CD4-positive, CD25-positive, alpha-beta regulatory T cell (primary cell): ENCODE data around the gene NOTCH3. TPM values are rescaled to one million over a fixed set of nuclear protein-coding genes. Genes with fewer than 3 reads are reported as not detected.

Source experiments
- ATAC-seq, 2 donors: fragments of 150-1000 bp; cut with Tn5 transposase; one replicate each; pipeline ENCODE4 v1.10.0; 2021; ENCODE audit warnings: low read depth in 2 of 2, moderate number of reproducible peaks in 2 of 2, moderate library complexity in 1 of 2
- DNase-seq, 3 donors: peaks; one replicate each; pipeline versions ENCODE4 v3.0.0 to v3.0.0-alpha.2; 2012 to 2022; ENCODE audit warnings: mixed read lengths in 1 of 3
- H3K27ac ChIP-seq: one replicate; pipeline ENCODE4 v1.7.0; 2013; ENCODE audit warnings: mild to moderate bottlenecking, low read length; ENCODE audit not compliant: insufficient read depth, poor library complexity, severe bottlenecking
- H3K27me3 ChIP-seq: one replicate; pipeline ENCODE4 v1.7.0; 2013; ENCODE audit warnings: low read length; ENCODE audit not compliant: control insufficient read depth, insufficient read depth
- H3K36me3 ChIP-seq: one replicate; pipeline ENCODE4 v1.7.0; 2013; ENCODE audit warnings: mild to moderate bottlenecking, low read length, moderate library complexity; ENCODE audit not compliant: control insufficient read depth, insufficient read depth
- H3K4me1 ChIP-seq: 2 replicates; pipeline ENCODE4 v1.7.0; 2013; ENCODE audit warnings: mild to moderate bottlenecking, low read length; ENCODE audit not compliant: insufficient read depth, control insufficient read depth, poor library complexity, severe bottlenecking
- H3K4me3 ChIP-seq: one replicate; pipeline ENCODE4 v1.7.0; 2013; ENCODE audit warnings: low read depth, mild to moderate bottlenecking, low read length, moderate library complexity
- H3K9me3 ChIP-seq, 2 experiments: 1 replicate in 1 of 2; 2 replicates in 1 of 2; pipeline ENCODE4 v1.7.0; 2013; ENCODE audit warnings: low read length in 2 of 2, mild to moderate bottlenecking in 1 of 2, moderate library complexity in 1 of 2; ENCODE audit not compliant: control insufficient read depth in 2 of 2
- H3K27ac Mint-ChIP-seq, 3 donors: one replicate each; pipeline ENCODE4 v1.8.0; 2020 to 2022; ENCODE audit warnings: mild to moderate bottlenecking in 3 of 3, mixed read lengths in 3 of 3, moderate library complexity in 2 of 3
- H3K27me3 Mint-ChIP-seq: one replicate; pipeline ENCODE4 v1.8.0; 2022; ENCODE audit warnings: mild to moderate bottlenecking, mixed read lengths
- H3K36me3 Mint-ChIP-seq: one replicate; pipeline ENCODE4 v1.8.0; 2020; ENCODE audit warnings: mixed read lengths
- H3K4me1 Mint-ChIP-seq, 4 donors: one replicate each; pipeline ENCODE4 v1.8.0; 2020 to 2022; ENCODE audit warnings: mixed read lengths in 4 of 4, mild to moderate bottlenecking in 1 of 4
- H3K4me3 Mint-ChIP-seq, 4 donors: one replicate each; pipeline ENCODE4 v1.8.0; 2020 to 2022; ENCODE audit warnings: mild to moderate bottlenecking in 4 of 4, mixed read lengths in 4 of 4, moderate library complexity in 3 of 4
- H3K9me3 Mint-ChIP-seq, 7 donors: one replicate each; pipeline ENCODE4 v1.8.0; 2020 to 2022; ENCODE audit warnings: mixed read lengths in 7 of 7, mild to moderate bottlenecking in 3 of 7, moderate library complexity in 2 of 7
- polyA plus RNA-seq, 4 donors: library from polyadenylated mRNA; unstranded; fragments of 300-500 nt; fragmentation: Illumina TruSeq; gene quantifications; one replicate each; pipeline ENCODE4 v1.2.3, GENCODE V29; 2021
- total RNA-seq: library from RNA; stranded (reverse); gene quantifications from one replicate; pipeline ENCODE4 v1.2.3, GENCODE V29; 2022

Gene NOTCH3
- total and polyA plus RNA-seq, 5 donors from 2014 or later = not detected

GRCh38 chr19:15177269-15178116, 23.3 kb downstream of the NOTCH3 start:
- peaks cover 0 to 5% (median 5%) of the 10 kb centered on the region in 4 donors for H3K4me1 Mint-ChIP-seq
- no peaks in the 10 kb centered on the region for H3K36me3 Mint-ChIP-seq
- ATAC-seq (peak; percentile 80 to 89), DNase-seq (peak; percentile 69 to 80 (median 79))
- Histone ChIP-seq H3K27me3 (no peaks in the 10 kb centered on the region), H3K4me1 (peaks cover 4% of the 10 kb centered on the region), H3K36me3 (no peaks in the 10 kb centered on the region), H3K27ac (no peak overlapping the region), H3K4me3 (no peak overlapping the region), H3K9me3 (no peaks in the 10 kb centered on the region)
- peak overlapping the region in 3 of 4 donors; percentile 29 to 66 (median 33) for H3K4me3 Mint-ChIP-seq
- peaks cover 0 to 2% (median 0%) of the 10 kb centered on the region in 7 donors for H3K9me3 Mint-ChIP-seq
- peaks cover 14% of the 10 kb centered on the region for H3K27me3 Mint-ChIP-seq
- H3K27ac Mint-ChIP-seq = peak overlapping the region in 1 of 3 donors; percentile 57

- Histone ChIP-seq H3K27me3 (no peaks in the 10 kb centered on the region), H3K9me3 (no peaks in the 10 kb centered on the region), H3K4me3 (no peak overlapping the region), H3K36me3 (no peaks in the 10 kb centered on the region), H3K4me1 (peaks cover 4% of the 10 kb centered on the region), H3K27ac (no peak overlapping the region)
- no peak overlapping the region for H3K4me3 Mint-ChIP-seq
- peaks cover 0 to 2% (median 0%) of the 10 kb centered on the region in 7 donors for H3K9me3 Mint-ChIP-seq
- peak overlapping the region in 1 of 3 donors; percentile 95 for H3K27ac Mint-ChIP-seq
- no peaks in the 10 kb centered on the region for H3K36me3 Mint-ChIP-seq
- peaks cover 14% of the 10 kb centered on the region for H3K27me3 Mint-ChIP-seq
- DNase-seq (no peak), ATAC-seq (no peak)
- peaks cover 0 to 6% (median 5%) of the 10 kb centered on the region in 4 donors for H3K4me1 Mint-ChIP-seq
These were observed 25.2 kb downstream of the NOTCH3 start for GRCh38 chr19:15175609-15176008.

DNA sequence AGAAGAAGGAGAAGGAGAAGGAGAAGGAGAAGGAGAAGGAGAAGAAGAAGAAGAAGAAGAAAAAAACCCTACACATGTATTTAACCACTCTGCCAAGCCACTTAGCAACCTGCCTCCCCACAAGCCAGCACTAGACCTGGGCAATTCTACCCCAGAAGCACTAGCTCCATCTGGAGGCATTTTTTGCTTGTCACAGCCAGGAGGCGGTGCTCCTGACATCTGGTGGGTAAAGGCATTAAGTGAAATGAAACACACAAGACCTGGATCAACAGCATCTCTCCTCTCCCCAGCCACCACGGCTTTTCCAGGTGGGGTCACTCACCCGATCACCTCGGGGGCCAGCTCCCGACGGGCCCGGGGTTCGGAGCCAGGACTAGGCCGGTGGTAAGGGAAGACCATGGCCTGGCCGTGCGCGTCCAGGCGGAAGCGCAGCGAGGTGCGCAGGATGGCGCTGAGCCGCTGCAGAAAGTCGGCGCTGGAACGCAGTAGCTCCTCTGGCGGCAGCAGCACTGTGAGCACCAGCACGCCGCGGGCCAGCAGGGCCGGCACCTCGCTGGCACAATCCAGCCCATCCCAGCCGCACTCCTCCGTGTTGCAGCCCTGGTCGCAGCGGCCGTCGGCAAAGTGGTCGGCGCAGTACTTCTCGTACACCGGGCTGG, 26.9 kb downstream of the NOTCH3 start:
- Histone ChIP-seq H3K36me3 (no peaks in the 10 kb centered on the region), H3K27me3 (no peaks in the 10 kb centered on the region), H3K4me3 (no peak overlapping the region), H3K4me1 (peaks cover 4% of the 10 kb centered on the region), H3K27ac (no peak overlapping the region), H3K9me3 (no peaks in the 10 kb centered on the region)
- ATAC-seq (no peak), DNase-seq (peak in 1 of 3 donors; percentile 31)
- Mint-ChIP-seq H3K4me1 (peaks cover 0 to 6% (median 4%) of the 10 kb centered on the region in 4 donors), H3K27me3 (peaks cover 9% of the 10 kb centered on the region), H3K9me3 (peaks cover 0 to 2% (median 0%) of the 10 kb centered on the region in 7 donors), H3K4me3 (no peak overlapping the region), H3K27ac (no peak overlapping the region), H3K36me3 (no peaks in the 10 kb centered on the region)

- H3K27me3 ChIP-seq = no peaks in the 10 kb centered on the region
- Mint-ChIP-seq H3K4me3 (no peak overlapping the region), H3K36me3 (no peaks in the 10 kb centered on the region), H3K9me3 (peaks cover 0 to 10% (median 0%) of the 10 kb centered on the region in 7 donors), H3K27ac (no peak overlapping the region), H3K4me1 (peaks cover 0 to 2% (median 0%) of the 10 kb centered on the region in 4 donors), H3K27me3 (peaks cover 2% of the 10 kb centered on the region)
- H3K4me1 ChIP-seq = no peaks in the 10 kb centered on the region
- ATAC-seq (no peak), DNase-seq (no peak)
- no peaks in the 10 kb centered on the region for H3K36me3 ChIP-seq
- H3K9me3 ChIP-seq = peaks cover 4 to 10% of the 10 kb centered on the region in 2 experiments
- H3K27ac ChIP-seq = no peak overlapping the region
- no peak overlapping the region for H3K4me3 ChIP-seq
These were observed 30.4 kb downstream of the NOTCH3 start for GRCh38 chr19:15170345-15170744.

DNA sequence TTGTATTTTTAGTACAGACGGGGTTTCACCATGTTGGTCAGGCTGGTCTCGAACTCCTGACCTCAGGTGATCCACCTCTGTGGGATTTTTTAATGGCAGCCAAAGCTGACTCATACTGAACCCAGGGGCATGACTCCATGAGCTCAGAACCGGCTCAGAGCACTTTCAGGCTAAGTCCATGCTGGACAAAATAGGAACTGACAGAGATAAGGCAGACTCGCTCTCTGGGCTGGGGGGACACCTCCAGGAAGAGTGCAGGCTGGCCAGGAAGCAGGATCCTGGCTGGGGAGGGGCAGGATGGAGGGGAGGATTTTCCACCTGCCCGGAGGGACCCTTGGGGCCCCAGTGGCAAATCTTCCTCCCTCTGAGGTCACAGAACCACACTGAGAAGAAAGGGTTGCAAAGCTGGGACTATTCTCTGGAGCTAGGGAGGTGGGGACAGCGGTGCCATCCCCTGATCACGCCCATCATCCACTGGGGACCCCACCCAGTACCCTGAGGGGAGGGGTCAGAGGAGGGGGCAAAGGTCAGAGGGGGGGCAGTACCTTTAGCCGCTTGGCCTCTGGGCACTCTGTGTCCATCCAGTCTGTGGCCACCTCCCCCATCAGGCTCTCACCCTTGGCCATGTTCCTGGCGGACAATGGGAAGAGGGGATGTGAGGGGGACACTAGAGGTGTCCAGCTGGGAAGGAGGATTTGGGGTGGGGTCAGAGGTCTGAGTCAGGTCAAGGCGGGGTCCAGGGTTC, 31.1 kb downstream of the NOTCH3 start:
- no peaks in the 10 kb centered on the region for H3K36me3 ChIP-seq
- DNase-seq = no peak
- H3K9me3 Mint-ChIP-seq = peaks cover 0 to 17% (median 0%) of the 10 kb centered on the region in 7 donors
- H3K27ac Mint-ChIP-seq = no peak overlapping the region
- no peaks in the 10 kb centered on the region for H3K4me1 ChIP-seq
- no peaks in the 10 kb centered on the region for H3K36me3 Mint-ChIP-seq
- no peak overlapping the region for H3K4me3 Mint-ChIP-seq
- no peaks in the 10 kb centered on the region for H3K27me3 ChIP-seq
- H3K27me3 Mint-ChIP-seq = no peaks in the 10 kb centered on the region
- H3K27ac ChIP-seq = no peak overlapping the region
- peaks cover 8 to 17% of the 10 kb centered on the region in 2 experiments for H3K9me3 ChIP-seq
- H3K4me3 ChIP-seq = no peak overlapping the region
- ATAC-seq = no peak
- H3K4me1 Mint-ChIP-seq = peaks cover 0 to 2% (median 0%) of the 10 kb centered on the region in 4 donors

DNA sequence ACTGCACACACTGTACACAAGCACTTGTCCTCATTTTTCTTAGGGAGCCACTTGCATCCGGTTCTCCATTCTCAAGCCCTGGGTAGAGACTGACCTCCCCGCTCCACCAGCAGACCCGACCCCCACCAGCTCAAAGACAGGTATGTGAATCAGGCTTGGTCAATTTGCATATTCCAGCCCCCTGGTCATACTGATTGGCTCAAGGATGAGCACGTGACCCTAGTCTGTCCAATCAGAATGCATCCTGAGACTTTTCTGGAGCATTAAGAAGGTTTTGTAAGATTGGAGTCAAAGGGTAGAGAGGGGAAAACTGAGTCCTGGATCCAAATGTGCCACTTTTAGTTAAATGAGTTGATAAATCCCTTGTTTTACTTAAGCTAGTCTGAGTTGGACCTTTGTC, 34.1 kb downstream of the NOTCH3 start:
- H3K27ac Mint-ChIP-seq = peak overlapping the region in 1 of 3 donors; percentile 20
- peaks cover 0 to 22% (median 0%) of the 10 kb centered on the region in 7 donors for H3K9me3 Mint-ChIP-seq
- DNase-seq (no peak), ATAC-seq (no peak)
- peaks cover 4% of the 10 kb centered on the region for H3K27me3 Mint-ChIP-seq
- no peaks in the 10 kb centered on the region for H3K27me3 ChIP-seq
- no peak overlapping the region for H3K4me3 Mint-ChIP-seq
- no peaks in the 10 kb centered on the region for H3K4me1 Mint-ChIP-seq
- no peak overlapping the region for H3K27ac ChIP-seq
- no peaks in the 10 kb centered on the region for H3K36me3 ChIP-seq
- H3K36me3 Mint-ChIP-seq = no peaks in the 10 kb centered on the region
- H3K4me1 ChIP-seq = no peaks in the 10 kb centered on the region
- peaks cover 8 to 19% of the 10 kb centered on the region in 2 experiments for H3K9me3 ChIP-seq
- no peak overlapping the region for H3K4me3 ChIP-seq
